GM12892 (cell line): ENCODE results near the gene CAMKMT.

Source experiments
- POLR2A ChIP-seq: IDR thresholded peaks from 2 replicates; pipeline ENCODE4 v1.6.1; 2011; ENCODE audit warnings: low read depth, low read length, control low read depth
- POLR2AphosphoS5 ChIP-seq: IDR thresholded peaks from 2 replicates; pipeline ENCODE4 v1.6.1; 2011; ENCODE audit warnings: low read depth, low read length, control low read depth

- TF ChIP-seq POLR2AphosphoS5 (no peak), POLR2A (no peak)
Measured at GRCh38 chr2:44515416-44515815, 153.7 kb downstream of the CAMKMT start.
